Measurements from ENCODE around the gene PPP3R1. TPM values are rescaled to one million over a fixed set of nuclear protein-coding genes. Genes with fewer than 3 reads are reported as not detected.

Gene PPP3R1
- total and polyA plus RNA-seq, 2 donors from 2014 or later: 18.3 to 50.8 TPM

DNA sequence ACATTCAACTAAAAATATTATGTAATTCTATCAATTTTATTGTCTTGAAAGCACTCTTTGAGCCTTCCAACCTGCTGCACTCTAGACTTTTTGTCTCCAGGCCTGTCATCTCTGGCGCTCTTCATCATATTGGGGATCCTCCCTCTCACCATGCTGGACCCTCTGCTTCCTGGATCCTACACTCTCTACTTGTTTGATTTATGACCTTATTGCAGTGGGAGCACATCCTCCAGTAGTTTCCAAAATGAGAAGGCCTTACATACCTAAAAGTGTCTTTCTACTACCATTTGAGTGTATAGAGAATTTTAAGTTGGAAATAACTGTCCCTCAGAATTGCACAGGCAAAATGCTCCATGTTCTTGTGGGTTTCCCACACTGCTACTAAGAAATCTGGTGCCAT is 69.4 kb downstream of the PPP3R1 start:
- DNase-seq: peak in 1 of 5 donors; percentile 9
- TF ChIP-seq, protein P1, sequence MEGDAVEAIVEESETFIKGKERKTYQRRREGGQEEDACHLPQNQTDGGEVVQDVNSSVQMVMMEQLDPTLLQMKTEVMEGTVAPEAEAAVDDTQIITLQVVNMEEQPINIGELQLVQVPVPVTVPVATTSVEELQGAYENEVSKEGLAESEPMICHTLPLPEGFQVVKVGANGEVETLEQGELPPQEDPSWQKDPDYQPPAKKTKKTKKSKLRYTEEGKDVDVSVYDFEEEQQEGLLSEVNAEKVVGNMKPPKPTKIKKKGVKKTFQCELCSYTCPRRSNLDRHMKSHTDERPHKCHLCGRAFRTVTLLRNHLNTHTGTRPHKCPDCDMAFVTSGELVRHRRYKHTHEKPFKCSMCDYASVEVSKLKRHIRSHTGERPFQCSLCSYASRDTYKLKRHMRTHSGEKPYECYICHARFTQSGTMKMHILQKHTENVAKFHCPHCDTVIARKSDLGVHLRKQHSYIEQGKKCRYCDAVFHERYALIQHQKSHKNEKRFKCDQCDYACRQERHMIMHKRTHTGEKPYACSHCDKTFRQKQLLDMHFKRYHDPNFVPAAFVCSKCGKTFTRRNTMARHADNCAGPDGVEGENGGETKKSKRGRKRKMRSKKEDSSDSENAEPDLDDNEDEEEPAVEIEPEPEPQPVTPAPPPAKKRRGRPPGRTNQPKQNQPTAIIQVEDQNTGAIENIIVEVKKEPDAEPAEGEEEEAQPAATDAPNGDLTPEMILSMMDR (IDR thresholded peaks at IDR 0.05; ENCODE audit: borderline replicate concordance, extremely low read depth, insufficient read depth): no peak
- no peaks in the 10 kb centered on the region for H3K27me3 ChIP-seq (ENCODE audit: control insufficient read depth, insufficient read depth, low read length)
- peaks cover 0 to 9% (median 0%) of the 10 kb centered on the region in 3 donors for H3K36me3 ChIP-seq (ENCODE audit: control insufficient read depth in 2 of 3, insufficient read depth in 3 of 3, low read length in 3 of 3)
- intact Hi-C loops (cut with DNase I): no loop called here
- no peak overlapping the region for H3K27ac ChIP-seq (ENCODE audit: low read depth in 2 of 2, low read length in 2 of 2)
- no peak for FAIRE-seq
- H3K4me1 ChIP-seq (ENCODE audit: control insufficient read depth in 2 of 3, insufficient read depth in 2 of 3, low read depth in 1 of 3, low read length in 3 of 3): no peaks in the 10 kb centered on the region
- H3K9ac ChIP-seq (ENCODE audit: low read length in 3 of 3): no peak overlapping the region
- H3K4me3 ChIP-seq (ENCODE audit: low read length in 3 of 3): no peak overlapping the region
- no peaks in the 10 kb centered on the region for H3K9me3 ChIP-seq (ENCODE audit: control insufficient read depth in 2 of 3, insufficient read depth in 1 of 3, low read length in 3 of 3)

- peaks cover 0 to 8% (median 0%) of the 10 kb centered on the region in 3 donors for H3K36me3 ChIP-seq (ENCODE audit: control insufficient read depth in 2 of 3, insufficient read depth in 3 of 3, low read length in 3 of 3)
- no peaks in the 10 kb centered on the region for H3K27me3 ChIP-seq (ENCODE audit: control insufficient read depth, insufficient read depth, low read length)
- no peaks in the 10 kb centered on the region for H3K4me1 ChIP-seq (ENCODE audit: control insufficient read depth in 2 of 3, insufficient read depth in 2 of 3, low read depth in 1 of 3, low read length in 3 of 3)
- no peak for FAIRE-seq
- no peak overlapping the region for H3K27ac ChIP-seq (ENCODE audit: low read depth in 2 of 2, low read length in 2 of 2)
- no peak overlapping the region for H3K9ac ChIP-seq (ENCODE audit: low read length in 3 of 3)
- no peak overlapping the region for H3K4me3 ChIP-seq (ENCODE audit: low read length in 3 of 3)
- no peak for DNase-seq
- TF ChIP-seq, protein P1 (IDR thresholded peaks at IDR 0.05; ENCODE audit: borderline replicate concordance, extremely low read depth, insufficient read depth): no peak
- intact Hi-C loops (cut with DNase I): no loop called here
- no peaks in the 10 kb centered on the region for H3K9me3 ChIP-seq (ENCODE audit: control insufficient read depth in 2 of 3, insufficient read depth in 1 of 3, low read length in 3 of 3)
Observed at GRCh38 chr2:68178954-68179627, 73.2 kb downstream of the PPP3R1 start.

DNA sequence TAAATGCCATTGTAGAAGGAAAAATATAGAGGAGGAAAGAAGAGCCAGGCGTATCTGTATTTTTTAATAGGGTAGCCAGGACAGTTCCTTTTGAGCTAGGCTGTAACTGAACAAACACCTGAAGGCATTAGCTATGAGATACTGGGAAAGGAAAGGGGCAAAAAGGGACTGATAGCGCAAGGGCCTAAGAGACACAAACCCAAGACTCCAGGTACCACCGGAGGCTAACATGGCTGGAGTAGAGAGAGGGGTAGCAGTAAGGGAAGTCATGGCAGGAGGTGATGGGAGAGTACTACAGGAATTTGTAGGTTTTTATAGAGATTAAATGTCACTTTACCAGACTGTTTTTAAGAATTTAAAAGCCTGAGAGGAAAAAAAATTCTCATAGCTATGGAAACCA is 73.9 kb downstream of the PPP3R1 start:
- peaks cover 0 to 3% (median 0%) of the 10 kb centered on the region in 3 donors for H3K36me3 ChIP-seq (ENCODE audit: control insufficient read depth in 2 of 3, insufficient read depth in 3 of 3, low read length in 3 of 3)
- TF ChIP-seq, protein P1 (IDR thresholded peaks at IDR 0.05; ENCODE audit: borderline replicate concordance, extremely low read depth, insufficient read depth): no peak
- intact Hi-C loops (cut with DNase I): no loop called here
- H3K27me3 ChIP-seq (ENCODE audit: control insufficient read depth, insufficient read depth, low read length): no peaks in the 10 kb centered on the region
- no peak overlapping the region for H3K27ac ChIP-seq (ENCODE audit: low read depth in 2 of 2, low read length in 2 of 2)
- FAIRE-seq (no peak), DNase-seq (no peak)
- H3K9me3 ChIP-seq (ENCODE audit: control insufficient read depth in 2 of 3, insufficient read depth in 1 of 3, low read length in 3 of 3): no peaks in the 10 kb centered on the region
- no peak overlapping the region for H3K9ac ChIP-seq (ENCODE audit: low read length in 3 of 3)
- H3K4me1 ChIP-seq (ENCODE audit: control insufficient read depth in 2 of 3, insufficient read depth in 2 of 3, low read depth in 1 of 3, low read length in 3 of 3): no peaks in the 10 kb centered on the region
- H3K4me3 ChIP-seq (ENCODE audit: low read length in 3 of 3): no peak overlapping the region
